Caco-2 (cell line): ENCODE measurements around the gene PTGFRN. TPM values are rescaled to one million over a fixed set of nuclear protein-coding genes. Genes with fewer than 3 reads are reported as not detected.

ENCODE experiments used
- BruUV-seq: library from RNA; stranded (reverse); fragments of 400-500 nt; replicated peaks from 2 replicates; lab custom pipeline; 2021; lab: Mats Ljungman, UMichigan
- CTCF ChIA-PET: fragments of 300-600 bp; sonication (Branson Sonifier 250); formaldehyde crosslinking; loops from one replicate; lab custom pipeline; 2022; ENCODE audit warnings: antibody characterized with exemption; lab: Charles Lee
- POLR2A ChIA-PET: fragments of 300-600 bp; sonication (Branson Sonifier 250); formaldehyde crosslinking; loops from one replicate; lab custom pipeline; 2022; ENCODE audit warnings: antibody characterized with exemption; lab: Charles Lee
- DNase-seq, 2 experiments: peaks; one replicate each; pipeline versions ENCODE4 v3.0.0 to v3.0.0-alpha.2; 2020 to 2022
- H3K27me3 ChIP-seq: replicated peaks from 2 replicates; pipeline ENCODE4 v1.6.0; 2011; ENCODE audit warnings: low read length; ENCODE audit not compliant: control insufficient read depth, insufficient read depth
- H3K36me3 ChIP-seq: 2 replicates; pipeline ENCODE4 v1.5.1; 2011; ENCODE audit warnings: low read length; ENCODE audit not compliant: control insufficient read depth, insufficient read depth
- H3K4me1 ChIP-seq: fragments of 250-450 bp; sonication (Bioruptor Pico); 2 replicates; pipeline ENCODE4 v1.5.1; 2020; ENCODE audit warnings: mild to moderate bottlenecking
- H3K4me3 ChIP-seq: 2 replicates; pipeline ENCODE4 v1.5.1; 2011; ENCODE audit warnings: low read depth, mild to moderate bottlenecking, control low read depth, low read length
- H3K9me3 ChIP-seq: fragments of 250-450 bp; sonication (Bioruptor Pico); 2 replicates; pipeline ENCODE4 v1.5.1; 2020; ENCODE audit warnings: mild to moderate bottlenecking, moderate library complexity
- H3K27ac Mint-ChIP-seq: one replicate; pipeline ENCODE4 v1.8.0; 2022; ENCODE audit warnings: mixed read lengths; ENCODE audit not compliant: unreplicated experiment
- H3K27me3 Mint-ChIP-seq: one replicate; pipeline ENCODE4 v1.8.0; 2022; ENCODE audit warnings: mixed read lengths; ENCODE audit not compliant: insufficient read depth, unreplicated experiment
- H3K36me3 Mint-ChIP-seq: one replicate; pipeline ENCODE4 v1.8.0; 2022; ENCODE audit warnings: mild to moderate bottlenecking, mixed read lengths; ENCODE audit not compliant: insufficient read depth, unreplicated experiment
- H3K4me1 Mint-ChIP-seq: one replicate; pipeline ENCODE4 v1.8.0; 2022; ENCODE audit warnings: low read depth, mixed read lengths; ENCODE audit not compliant: unreplicated experiment
- H3K4me3 Mint-ChIP-seq: one replicate; pipeline ENCODE4 v1.8.0; 2022; ENCODE audit warnings: mild to moderate bottlenecking, moderate library complexity, mixed read lengths; ENCODE audit not compliant: unreplicated experiment
- H3K9me3 Mint-ChIP-seq: one replicate; pipeline ENCODE4 v1.8.0; 2022; ENCODE audit warnings: mixed read lengths; ENCODE audit not compliant: unreplicated experiment
- intact Hi-C: fragments of 100-400 bp; cut with micrococcal nuclease; formaldehyde crosslinking; loops from one replicate; pipeline ENCODE4 v1.10.0; 2022; ENCODE audit not compliant: unreplicated experiment
- total RNA-seq: library from RNA; stranded (reverse); gene quantifications from 2 replicates; pipeline ENCODE4 v1.2.3, GENCODE V29; 2022
- TF ChIP-seq, protein P1 (sequence below), 2 experiments: fragments of 200-600 bp in 1 of 2; IDR thresholded peaks; 1 replicate in 1 of 2; 2 replicates in 1 of 2; pipeline versions ENCODE4 v1.5.1 to v1.8.0; 2011 to 2022; ENCODE audit warnings: antibody characterized with exemption in 1 of 2, control low read depth in 1 of 2, inconsistent platforms in 1 of 2, low read depth in 1 of 2, low read length in 1 of 2, mild to moderate bottlenecking in 1 of 2, moderate library complexity in 1 of 2; ENCODE audit not compliant: insufficient read depth in 1 of 2, severe bottlenecking in 1 of 2, unreplicated experiment in 1 of 2

Gene PTGFRN
- total RNA-seq, 1 experiment from 2014 or later = 16.2 TPM

DNA sequence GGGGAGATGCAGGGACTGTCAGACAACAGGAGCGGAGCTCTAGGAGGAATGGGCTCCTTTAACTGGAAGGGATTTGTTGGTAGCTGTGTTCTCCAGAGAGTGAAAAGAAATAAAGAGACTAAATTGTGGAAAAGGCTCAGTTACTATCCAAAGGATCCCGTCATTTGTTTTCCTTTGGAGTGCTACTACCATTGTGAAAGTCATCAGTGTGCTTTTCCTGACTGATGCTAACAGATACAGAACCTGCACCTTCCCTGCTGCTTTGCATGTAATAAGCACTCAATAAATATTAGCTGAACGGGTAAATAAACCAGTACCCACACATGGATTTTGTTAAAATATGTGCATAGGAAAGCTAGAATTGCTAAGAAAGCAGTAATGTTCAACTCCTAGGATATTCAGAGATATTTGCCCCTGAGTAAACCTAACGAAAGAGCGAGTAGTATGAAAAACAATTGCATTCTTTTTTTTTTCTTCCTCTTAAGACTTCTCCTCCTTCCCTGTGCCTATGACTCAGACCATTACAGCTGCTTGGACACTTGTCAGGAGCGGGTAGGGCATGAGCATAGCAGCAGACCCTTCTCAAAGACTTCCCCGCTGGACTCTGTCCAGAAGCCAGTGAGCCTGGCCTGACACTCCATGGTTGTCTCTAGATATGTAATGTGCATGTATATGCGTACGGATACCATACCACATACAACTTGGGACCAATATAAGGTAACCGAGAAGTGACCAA is 41.7 kb downstream of the PTGFRN start:
- intact Hi-C loops = no loop called here
- TF ChIP-seq, protein P1, sequence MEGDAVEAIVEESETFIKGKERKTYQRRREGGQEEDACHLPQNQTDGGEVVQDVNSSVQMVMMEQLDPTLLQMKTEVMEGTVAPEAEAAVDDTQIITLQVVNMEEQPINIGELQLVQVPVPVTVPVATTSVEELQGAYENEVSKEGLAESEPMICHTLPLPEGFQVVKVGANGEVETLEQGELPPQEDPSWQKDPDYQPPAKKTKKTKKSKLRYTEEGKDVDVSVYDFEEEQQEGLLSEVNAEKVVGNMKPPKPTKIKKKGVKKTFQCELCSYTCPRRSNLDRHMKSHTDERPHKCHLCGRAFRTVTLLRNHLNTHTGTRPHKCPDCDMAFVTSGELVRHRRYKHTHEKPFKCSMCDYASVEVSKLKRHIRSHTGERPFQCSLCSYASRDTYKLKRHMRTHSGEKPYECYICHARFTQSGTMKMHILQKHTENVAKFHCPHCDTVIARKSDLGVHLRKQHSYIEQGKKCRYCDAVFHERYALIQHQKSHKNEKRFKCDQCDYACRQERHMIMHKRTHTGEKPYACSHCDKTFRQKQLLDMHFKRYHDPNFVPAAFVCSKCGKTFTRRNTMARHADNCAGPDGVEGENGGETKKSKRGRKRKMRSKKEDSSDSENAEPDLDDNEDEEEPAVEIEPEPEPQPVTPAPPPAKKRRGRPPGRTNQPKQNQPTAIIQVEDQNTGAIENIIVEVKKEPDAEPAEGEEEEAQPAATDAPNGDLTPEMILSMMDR (IDR thresholded peaks at IDR 0.05; ENCODE audit: insufficient read depth in 1 of 2, low read depth in 1 of 2, low read length in 1 of 2, severe bottlenecking in 1 of 2, unreplicated experiment in 1 of 2) = no peak
- no peaks in the 10 kb centered on the region for H3K36me3 Mint-ChIP-seq
- no peaks in the 10 kb centered on the region for H3K36me3 ChIP-seq
- no peak overlapping the region for H3K4me3 ChIP-seq
- no peaks in the 10 kb centered on the region for H3K9me3 ChIP-seq
- no peak overlapping the region for H3K4me3 Mint-ChIP-seq
- ChIA-PET CTCF (interaction anchor here (0.8 kb wide), 1 partner anchor 17 kb away, joined by 3 read pairs; no protein-coding TSS in a partner anchor), POLR2A (no interaction called here)
- H3K27me3 Mint-ChIP-seq = no peaks in the 10 kb centered on the region
- no TSS peak for BruUV-seq
- no peaks in the 10 kb centered on the region for H3K27me3 ChIP-seq
- H3K4me1 ChIP-seq = no peaks in the 10 kb centered on the region
- no peaks in the 10 kb centered on the region for H3K9me3 Mint-ChIP-seq
- peaks cover 7% of the 10 kb centered on the region for H3K4me1 Mint-ChIP-seq
- DNase-seq = no peak
- H3K27ac Mint-ChIP-seq = no peak overlapping the region

DNA sequence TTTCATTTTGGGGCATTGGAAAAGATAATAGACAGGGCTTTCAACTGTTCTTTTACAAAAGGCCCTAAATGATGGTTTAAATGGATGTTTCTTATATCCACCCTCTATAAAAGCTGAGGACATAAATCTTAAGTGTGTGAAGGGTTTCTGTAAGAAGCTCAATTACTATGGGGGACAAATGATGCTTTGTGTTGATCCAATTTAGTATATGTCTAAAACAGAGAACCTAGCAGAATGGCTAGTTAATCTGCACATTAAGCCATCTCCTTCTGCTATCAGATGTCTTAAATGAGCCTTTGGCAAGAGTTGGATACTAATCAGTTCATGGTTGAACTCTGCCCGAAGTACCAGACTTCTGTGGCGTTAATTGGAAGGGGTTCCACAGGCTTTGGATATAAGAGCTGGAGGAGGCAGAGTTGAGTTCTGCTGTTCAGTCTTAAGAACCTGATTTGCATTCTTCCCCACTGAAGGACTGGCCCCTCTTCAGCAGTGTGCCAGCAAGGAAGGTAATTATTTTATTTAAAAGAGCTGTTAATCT is 43.1 kb downstream of the PTGFRN start:
- Mint-ChIP-seq H3K4me3 (no peak overlapping the region), H3K4me1 (peaks cover 7% of the 10 kb centered on the region), H3K36me3 (no peaks in the 10 kb centered on the region), H3K27me3 (no peaks in the 10 kb centered on the region), H3K27ac (no peak overlapping the region), H3K9me3 (no peaks in the 10 kb centered on the region)
- ChIA-PET CTCF (no interaction called here), POLR2A (no interaction called here)
- Histone ChIP-seq H3K4me3 (no peak overlapping the region), H3K36me3 (no peaks in the 10 kb centered on the region), H3K9me3 (no peaks in the 10 kb centered on the region), H3K4me1 (no peaks in the 10 kb centered on the region), H3K27me3 (no peaks in the 10 kb centered on the region)
- TF ChIP-seq, protein P1 (IDR thresholded peaks at IDR 0.05; ENCODE audit: insufficient read depth in 1 of 2, low read depth in 1 of 2, low read length in 1 of 2, severe bottlenecking in 1 of 2, unreplicated experiment in 1 of 2) = no peak
- BruUV-seq = no TSS peak
- no peak for DNase-seq
- intact Hi-C loops = no loop called here

DNA sequence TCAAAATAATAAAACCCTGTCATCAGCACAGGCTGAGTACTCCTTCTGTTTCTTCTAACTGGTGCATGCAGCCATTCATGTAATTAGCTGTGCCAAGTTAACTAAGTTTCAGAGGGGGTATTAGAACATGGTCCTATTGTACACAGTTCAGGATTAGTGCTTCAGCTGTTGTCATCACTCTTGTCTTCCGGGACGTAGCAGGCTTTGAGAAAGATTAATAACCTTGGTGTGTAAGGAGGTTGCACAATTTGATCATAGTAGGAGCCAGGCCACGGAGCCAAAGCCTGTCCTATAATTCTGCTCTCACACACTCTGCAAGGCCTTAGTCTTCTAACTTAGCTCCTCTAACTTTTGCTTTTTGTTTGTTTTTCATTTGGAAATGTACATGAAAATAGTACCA is 44.7 kb downstream of the PTGFRN start:
- TF ChIP-seq, protein P1 (IDR thresholded peaks at IDR 0.05; ENCODE audit: insufficient read depth in 1 of 2, low read depth in 1 of 2, low read length in 1 of 2, severe bottlenecking in 1 of 2, unreplicated experiment in 1 of 2) = no peak
- no TSS peak for BruUV-seq
- no peaks in the 10 kb centered on the region for H3K27me3 Mint-ChIP-seq
- Histone ChIP-seq H3K4me1 (no peaks in the 10 kb centered on the region), H3K36me3 (no peaks in the 10 kb centered on the region), H3K9me3 (no peaks in the 10 kb centered on the region), H3K27me3 (no peaks in the 10 kb centered on the region), H3K4me3 (no peak overlapping the region)
- CTCF ChIA-PET = interaction anchor here (0.6 kb wide), 1 partner anchor 103 kb away, joined by 5 read pairs; no protein-coding TSS in a partner anchor
- no peaks in the 10 kb centered on the region for H3K36me3 Mint-ChIP-seq
- DNase-seq = no peak
- peaks cover 7% of the 10 kb centered on the region for H3K4me1 Mint-ChIP-seq
- POLR2A ChIA-PET = no interaction called here
- no peaks in the 10 kb centered on the region for H3K9me3 Mint-ChIP-seq
- intact Hi-C loops = no loop called here
- no peak overlapping the region for H3K4me3 Mint-ChIP-seq
- H3K27ac Mint-ChIP-seq = no peak overlapping the region
